ENCODE results near the gene NUP42. TPM values are rescaled to one million over a fixed set of nuclear protein-coding genes. Genes with fewer than 3 reads are reported as not detected.
A peak's percentile ranks its signal among the peaks of the same experiment; 100 is the strongest.
"Not testable (repeated sequence)": the region's sequence is repeated elsewhere in the genome, so short reads cannot be mapped to it uniquely, and the experiment has no call there.

The NUP42 gene
- total RNA-seq, 1 donor from 2014 or later = 60.1 TPM

DNA sequence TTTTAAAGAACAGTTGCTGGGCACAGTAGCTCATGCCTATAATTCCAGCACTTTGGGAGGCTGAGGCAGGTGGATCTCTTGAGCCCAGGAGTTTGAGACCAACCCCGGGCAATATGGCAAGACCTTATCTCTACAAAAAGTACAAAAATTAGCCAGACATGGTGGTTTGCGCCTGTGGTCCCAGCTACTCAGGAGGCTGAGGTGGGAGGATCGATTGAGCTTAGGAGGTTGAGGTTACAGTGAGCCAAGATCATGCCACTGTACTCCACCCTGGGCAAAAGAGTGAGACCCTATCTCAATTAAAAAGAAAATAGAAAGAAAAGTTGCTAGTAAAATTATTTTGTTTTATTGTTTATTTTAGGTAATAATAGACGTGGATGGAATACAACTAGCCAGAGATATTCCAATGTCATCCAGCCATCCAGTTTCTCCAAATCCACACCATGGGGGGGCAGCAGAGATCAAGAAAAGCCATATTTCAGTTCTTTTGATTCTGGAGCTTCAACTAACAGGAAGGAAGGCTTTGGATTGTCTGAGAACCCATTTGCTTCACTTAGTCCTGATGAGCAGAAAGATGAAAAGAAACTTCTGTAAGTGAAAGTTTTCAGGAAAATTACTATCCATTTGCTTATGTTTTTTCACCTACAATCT lies 3.0 kb downstream of the NUP42 start:
- Histone ChIP-seq H3K4me2 (no peak overlapping the region), H3K9ac (no peak overlapping the region), H3K4me1 (peaks cover 14% of the 10 kb centered on the region), H4K20me1 (ENCODE audit: low read depth) (peaks cover 17% of the 10 kb centered on the region), H3K79me2 (ENCODE audit: low read depth) (peaks cover 82% of the 10 kb centered on the region), H2AFZ (replicated peaks) (no peak overlapping the region), H3F3A (ENCODE audit: low read depth) (peaks cover 18% of the 10 kb centered on the region), H3K4me3 (no peak overlapping the region), H3K36me3 (peaks cover 29% of the 10 kb centered on the region), H3K9me3 (ENCODE audit: low read depth) (no peaks in the 10 kb centered on the region), H3K27ac (no peak overlapping the region), H3K27me3 (no peaks in the 10 kb centered on the region)
- Mint-ChIP-seq H3K27ac (no peak overlapping the region), H3K4me1 (peaks cover 22% of the 10 kb centered on the region), H3K4me3 (no peak overlapping the region), H3K27me3 (ENCODE audit: insufficient read depth, low read depth) (peaks cover 2% of the 10 kb centered on the region), H3K9me3 (peaks cover 3% of the 10 kb centered on the region), H3K36me3 (peaks cover 14% of the 10 kb centered on the region)
- DNase-seq (ENCODE audit: low spot score) = peak; percentile 13
- TF ChIP-seq, protein P1, sequence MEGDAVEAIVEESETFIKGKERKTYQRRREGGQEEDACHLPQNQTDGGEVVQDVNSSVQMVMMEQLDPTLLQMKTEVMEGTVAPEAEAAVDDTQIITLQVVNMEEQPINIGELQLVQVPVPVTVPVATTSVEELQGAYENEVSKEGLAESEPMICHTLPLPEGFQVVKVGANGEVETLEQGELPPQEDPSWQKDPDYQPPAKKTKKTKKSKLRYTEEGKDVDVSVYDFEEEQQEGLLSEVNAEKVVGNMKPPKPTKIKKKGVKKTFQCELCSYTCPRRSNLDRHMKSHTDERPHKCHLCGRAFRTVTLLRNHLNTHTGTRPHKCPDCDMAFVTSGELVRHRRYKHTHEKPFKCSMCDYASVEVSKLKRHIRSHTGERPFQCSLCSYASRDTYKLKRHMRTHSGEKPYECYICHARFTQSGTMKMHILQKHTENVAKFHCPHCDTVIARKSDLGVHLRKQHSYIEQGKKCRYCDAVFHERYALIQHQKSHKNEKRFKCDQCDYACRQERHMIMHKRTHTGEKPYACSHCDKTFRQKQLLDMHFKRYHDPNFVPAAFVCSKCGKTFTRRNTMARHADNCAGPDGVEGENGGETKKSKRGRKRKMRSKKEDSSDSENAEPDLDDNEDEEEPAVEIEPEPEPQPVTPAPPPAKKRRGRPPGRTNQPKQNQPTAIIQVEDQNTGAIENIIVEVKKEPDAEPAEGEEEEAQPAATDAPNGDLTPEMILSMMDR (IDR thresholded peaks at IDR 0.05) = peak; percentile 38
- TF ChIP-seq EZH2 (IDR thresholded peaks at IDR 0.05) = no peak
- TF ChIP-seq EZH2phosphoT487 (IDR thresholded peaks at IDR 0.05) = no peak

- H3F3A ChIP-seq (ENCODE audit: low read depth) = peaks cover 13% of the 10 kb centered on the region
- Mint-ChIP-seq H3K27me3 (ENCODE audit: insufficient read depth, low read depth) (peaks cover 2% of the 10 kb centered on the region), H3K9me3 (peaks cover 3% of the 10 kb centered on the region), H3K4me1 (peaks cover 20% of the 10 kb centered on the region), H3K4me3 (no peak overlapping the region), H3K27ac (no peak overlapping the region), H3K36me3 (peaks cover 17% of the 10 kb centered on the region)
- peaks cover 17% of the 10 kb centered on the region for H4K20me1 ChIP-seq (ENCODE audit: low read depth)
- H3K4me2 ChIP-seq = no peak overlapping the region
- H3K9ac ChIP-seq = no peak overlapping the region
- no peak overlapping the region for H3K27ac ChIP-seq
- no peak for DNase-seq (ENCODE audit: low spot score)
- peaks cover 14% of the 10 kb centered on the region for H3K4me1 ChIP-seq
- H3K9me3 ChIP-seq (ENCODE audit: low read depth) = no peaks in the 10 kb centered on the region
- H3K79me2 ChIP-seq (ENCODE audit: low read depth) = peaks cover 82% of the 10 kb centered on the region
- no peak overlapping the region for H3K4me3 ChIP-seq
- no peaks in the 10 kb centered on the region for H3K27me3 ChIP-seq
- peaks cover 36% of the 10 kb centered on the region for H3K36me3 ChIP-seq
- no peak overlapping the region for H2AFZ ChIP-seq (replicated peaks)
- no peak for TF ChIP-seq EZH2 (IDR thresholded peaks at IDR 0.05)
- TF ChIP-seq EZH2phosphoT487 (IDR thresholded peaks at IDR 0.05) = no peak
- TF ChIP-seq, protein P1 (IDR thresholded peaks at IDR 0.05) = no peak
These were observed 4.1 kb downstream of the NUP42 start for GRCh38 chr7:23185980-23186379.

GRCh38 chr7:23191022-23191421 lies 9.2 kb downstream of the NUP42 start:
- Histone ChIP-seq H3K9me3 (ENCODE audit: low read depth) (no peaks in the 10 kb centered on the region), H3K27me3 (no peaks in the 10 kb centered on the region), H3K9ac (no peak overlapping the region), H4K20me1 (ENCODE audit: low read depth) (no peaks in the 10 kb centered on the region), H3K4me2 (no peak overlapping the region), H3K79me2 (ENCODE audit: low read depth) (peaks cover 40% of the 10 kb centered on the region), H2AFZ (replicated peaks) (no peak overlapping the region), H3K4me1 (no peaks in the 10 kb centered on the region), H3K36me3 (peaks cover 27% of the 10 kb centered on the region), H3K4me3 (no peak overlapping the region), H3F3A (ENCODE audit: low read depth) (no peaks in the 10 kb centered on the region), H3K27ac (no peak overlapping the region)
- no peak overlapping the region for H3K27ac Mint-ChIP-seq
- peaks cover 2% of the 10 kb centered on the region for H3K27me3 Mint-ChIP-seq (ENCODE audit: insufficient read depth, low read depth)
- H3K9me3 Mint-ChIP-seq = no peaks in the 10 kb centered on the region
- no peak overlapping the region for H3K4me3 Mint-ChIP-seq
- peaks cover 32% of the 10 kb centered on the region for H3K36me3 Mint-ChIP-seq
- no peak for TF ChIP-seq EZH2phosphoT487 (IDR thresholded peaks at IDR 0.05)
- DNase-seq (ENCODE audit: low spot score) = no peak
- no peaks in the 10 kb centered on the region for H3K4me1 Mint-ChIP-seq

GRCh38 chr7:23193650-23194227 lies 11.9 kb downstream of the NUP42 start:
- H3K27ac Mint-ChIP-seq, H3K4me3 Mint-ChIP-seq: not testable (repeated sequence)
- peaks cover 35% of the 10 kb centered on the region for H3K36me3 Mint-ChIP-seq

More at GRCh38 chr7:23193650-23194227, 11.9 kb downstream of the NUP42 start:
- H3K9ac ChIP-seq; H3K9me3 Mint-ChIP-seq; H3K4me3 ChIP-seq; H3K27me3 ChIP-seq; H3K4me2 ChIP-seq; H4K20me1 ChIP-seq (ENCODE audit: low read depth); H3F3A ChIP-seq (ENCODE audit: low read depth); H3K4me1 Mint-ChIP-seq; DNase-seq (ENCODE audit: low spot score); H3K9me3 ChIP-seq (ENCODE audit: low read depth); H3K27me3 Mint-ChIP-seq (ENCODE audit: insufficient read depth, low read depth); H2AFZ ChIP-seq (replicated peaks); H3K4me1 ChIP-seq; H3K27ac ChIP-seq: not testable (repeated sequence)
- Histone ChIP-seq H3K36me3 (peaks cover 15% of the 10 kb centered on the region), H3K79me2 (ENCODE audit: low read depth) (peaks cover 16% of the 10 kb centered on the region)
